KOPT-K1 (cell line): ENCODE measurements around the gene SNTG2.
"Not testable (repeated sequence)": the region's sequence is repeated elsewhere in the genome, so short reads cannot be mapped to it uniquely, and the experiment has no call there.

Experiments used
- H3K27ac ChIP-seq: fragments of 200-600 bp; sonication (generic); 2 replicates; pipeline ENCODE4 v1.5.1; 2016; ENCODE audit warnings: antibody characterized with exemption, mild to moderate bottlenecking, low read depth, low read length; ENCODE audit not compliant: poor library complexity, severe bottlenecking
- H3K36me3 ChIP-seq: fragments of 200-600 bp; sonication (generic); 2 replicates; pipeline ENCODE4 v1.5.1; 2017; ENCODE audit warnings: antibody characterized with exemption, mild to moderate bottlenecking, low read length, moderate library complexity; ENCODE audit not compliant: insufficient read depth
- H3K9me3 ChIP-seq: fragments of 200-600 bp; sonication (generic); 2 replicates; pipeline ENCODE4 v1.5.1; 2017; ENCODE audit warnings: antibody characterized with exemption, low read length, mild to moderate bottlenecking; ENCODE audit not compliant: insufficient read depth, poor library complexity, severe bottlenecking

The SNTG2 gene

GRCh38 chr2:1088940-1089339, 138.3 kb downstream of the SNTG2 start:
- Histone ChIP-seq H3K9me3 (peaks cover 12% of the 10 kb centered on the region), H3K27ac (no peak overlapping the region), H3K36me3 (no peaks in the 10 kb centered on the region)

GRCh38 chr2:1091895-1092585, 141.4 kb downstream of the SNTG2 start:
- H3K36me3 ChIP-seq, result no peaks in the 10 kb centered on the region
- H3K27ac ChIP-seq, result no peak overlapping the region
- peaks cover 12% of the 10 kb centered on the region for H3K9me3 ChIP-seq

GRCh38 chr2:1093668-1094067, 143.0 kb downstream of the SNTG2 start:
- H3K27ac ChIP-seq, H3K36me3 ChIP-seq: not testable (repeated sequence)
- peaks cover 12% of the 10 kb centered on the region for H3K9me3 ChIP-seq

GRCh38 chr2:1097101-1097500, 146.5 kb downstream of the SNTG2 start:
- Histone ChIP-seq H3K27ac (no peak overlapping the region), H3K9me3 (no peaks in the 10 kb centered on the region), H3K36me3 (no peaks in the 10 kb centered on the region)

- Histone ChIP-seq H3K27ac (no peak overlapping the region), H3K36me3 (no peaks in the 10 kb centered on the region), H3K9me3 (no peaks in the 10 kb centered on the region)
Observed at GRCh38 chr2:1099418-1099817, 148.8 kb downstream of the SNTG2 start.

- Histone ChIP-seq H3K9me3 (no peaks in the 10 kb centered on the region), H3K36me3 (no peaks in the 10 kb centered on the region), H3K27ac (peak overlapping the region; percentile 70)
Observed at GRCh38 chr2:1101011-1101782, 150.5 kb downstream of the SNTG2 start.

GRCh38 chr2:1101982-1102590, 151.4 kb downstream of the SNTG2 start:
- Histone ChIP-seq H3K9me3 (no peaks in the 10 kb centered on the region), H3K36me3 (no peaks in the 10 kb centered on the region), H3K27ac (peak overlapping the region; percentile 70)

- Histone ChIP-seq H3K27ac (no peak overlapping the region), H3K36me3 (no peaks in the 10 kb centered on the region), H3K9me3 (no peaks in the 10 kb centered on the region)
Observed at GRCh38 chr2:1104364-1104763, 153.7 kb downstream of the SNTG2 start.

- H3K9me3 ChIP-seq, result peaks cover 17% of the 10 kb centered on the region
- not testable (repeated sequence) for H3K36me3 ChIP-seq, H3K27ac ChIP-seq
Observed at GRCh38 chr2:1106344-1106743, 155.7 kb downstream of the SNTG2 start.

- Histone ChIP-seq H3K9me3 (peaks cover 80% of the 10 kb centered on the region), H3K27ac (no peak overlapping the region), H3K36me3 (peaks cover 7% of the 10 kb centered on the region; the same call in 1 of the 2 replicates)
Observed at GRCh38 chr2:1115843-1116539, 165.3 kb downstream of the SNTG2 start.

- H3K36me3 ChIP-seq, result peaks cover 7% of the 10 kb centered on the region; the same call in 1 of the 2 replicates
- H3K9me3 ChIP-seq, result peaks cover 64% of the 10 kb centered on the region
- no peak overlapping the region for H3K27ac ChIP-seq
Observed at GRCh38 chr2:1117569-1117968, 166.9 kb downstream of the SNTG2 start.

- Histone ChIP-seq H3K9me3 (no peaks in the 10 kb centered on the region), H3K36me3 (no peaks in the 10 kb centered on the region)
Observed at GRCh38 chr2:1125217-1125616, 174.6 kb downstream of the SNTG2 start.

GRCh38 chr2:1125633-1126370, 175.2 kb downstream of the SNTG2 start:
- Histone ChIP-seq H3K9me3 (no peaks in the 10 kb centered on the region), H3K27ac (no peak overlapping the region), H3K36me3 (no peaks in the 10 kb centered on the region)

More at GRCh38 chr2:1125217-1125616, 174.6 kb downstream of the SNTG2 start:
- no peak overlapping the region for H3K27ac ChIP-seq

GRCh38 chr2:1129982-1130381, 179.3 kb downstream of the SNTG2 start:
- H3K9me3 ChIP-seq, result no peaks in the 10 kb centered on the region
- no peak overlapping the region for H3K27ac ChIP-seq
- no peaks in the 10 kb centered on the region for H3K36me3 ChIP-seq
